HTERT RPE-1 (cell line): Measurements from ENCODE around the gene KDM6B.

ENCODE experiments used
- in situ Hi-C: fragments of 300-500 bp; cut with MboI; formaldehyde crosslinking; loops from 4 replicates; pipeline ENCODE4 v1.14.3; 2020; ENCODE audit warnings: low sequenced_read_pairs

KDM6B gene

DNA sequence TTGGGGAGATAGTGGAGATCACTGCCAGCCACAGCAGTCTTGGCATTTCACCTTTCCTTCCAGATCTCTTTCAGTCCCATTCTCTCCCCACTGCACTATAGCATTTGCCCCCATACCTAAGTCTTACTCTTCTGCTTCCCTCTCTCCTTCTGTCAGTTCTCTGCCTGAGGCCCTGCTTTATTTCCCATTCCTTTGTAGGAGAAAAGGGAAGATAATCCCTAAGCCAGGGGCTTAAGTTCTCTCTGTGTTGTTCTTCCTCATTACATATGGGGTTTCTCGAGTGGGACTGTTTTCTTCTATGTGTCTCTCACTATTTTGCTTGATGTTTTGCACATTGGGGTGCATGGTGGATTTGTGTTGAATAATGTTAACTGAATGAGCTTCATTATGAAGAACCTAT, 6.4 kb downstream of the KDM6B start:
- in situ Hi-C loops, result no loop called here

DNA sequence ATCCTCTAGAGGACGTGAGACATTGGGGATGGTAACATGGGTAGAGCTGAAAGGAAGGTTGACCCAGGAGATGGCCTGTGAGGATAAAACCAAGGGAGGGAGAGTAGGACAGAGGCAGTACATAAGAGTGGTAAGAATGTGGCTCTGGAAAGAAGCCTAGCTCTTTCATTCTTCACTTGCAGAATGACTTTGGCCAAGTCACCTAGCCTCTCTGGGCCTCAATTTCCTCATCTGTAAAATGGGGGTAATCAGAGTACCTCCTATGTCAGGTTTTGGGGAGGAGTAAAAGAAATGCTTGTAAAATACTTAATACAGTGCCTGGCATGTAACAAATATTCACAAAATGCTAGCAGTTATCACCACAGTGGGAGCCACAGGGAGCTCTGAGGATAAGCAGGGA, 6.9 kb downstream of the KDM6B start:
- in situ Hi-C loops, result no loop called here

DNA sequence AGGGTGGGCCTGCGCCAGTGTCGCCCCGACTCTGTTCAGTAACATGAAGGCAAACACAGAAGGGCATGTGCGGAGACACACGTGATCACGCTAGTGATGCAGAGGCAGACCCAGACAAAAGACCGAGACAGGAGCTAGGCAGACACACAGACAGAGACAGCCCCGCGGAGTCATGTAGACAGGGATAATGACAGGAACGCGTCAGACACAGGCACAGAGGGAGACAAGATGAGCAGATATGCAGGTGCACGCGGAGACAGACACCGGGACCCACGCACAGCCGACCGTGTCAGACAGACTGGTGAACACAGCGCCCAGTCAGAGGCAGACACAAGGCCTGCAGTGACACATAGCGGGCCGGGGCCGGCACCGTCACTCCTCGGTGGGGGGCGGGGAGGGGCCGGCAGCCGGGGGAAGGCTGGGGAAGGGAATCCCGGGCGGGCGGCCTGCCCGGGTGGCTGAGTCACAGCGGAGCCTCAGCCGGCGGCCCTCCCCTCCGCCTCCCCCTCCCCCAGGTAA, 7.4 kb downstream of the KDM6B start:
- in situ Hi-C loops, result no loop called here

DNA sequence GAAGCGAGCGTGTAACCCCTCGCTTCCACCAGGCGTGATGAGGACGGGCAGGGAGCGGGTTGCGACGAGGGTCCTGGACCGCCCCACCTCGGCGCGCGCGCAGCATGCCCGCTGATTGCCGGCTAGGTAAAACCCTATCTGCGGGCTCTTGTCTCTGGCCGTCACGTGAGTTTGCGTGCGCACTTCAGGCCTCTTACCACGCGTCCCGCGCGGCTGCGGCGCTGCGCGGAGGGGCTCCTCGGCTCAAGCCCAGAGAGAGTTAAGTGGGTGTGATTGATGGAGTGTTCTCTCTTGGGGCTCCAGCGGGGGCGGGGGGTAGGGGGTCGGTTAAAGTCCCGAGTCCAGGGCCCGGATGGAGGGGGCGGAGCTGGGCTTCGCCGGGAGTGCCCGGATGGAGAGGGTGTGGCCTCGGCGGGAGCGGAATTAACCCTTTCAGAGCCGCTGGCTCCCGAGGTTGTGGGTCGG, 7.9 kb downstream of the KDM6B start:
- in situ Hi-C loops, result no loop called here

DNA sequence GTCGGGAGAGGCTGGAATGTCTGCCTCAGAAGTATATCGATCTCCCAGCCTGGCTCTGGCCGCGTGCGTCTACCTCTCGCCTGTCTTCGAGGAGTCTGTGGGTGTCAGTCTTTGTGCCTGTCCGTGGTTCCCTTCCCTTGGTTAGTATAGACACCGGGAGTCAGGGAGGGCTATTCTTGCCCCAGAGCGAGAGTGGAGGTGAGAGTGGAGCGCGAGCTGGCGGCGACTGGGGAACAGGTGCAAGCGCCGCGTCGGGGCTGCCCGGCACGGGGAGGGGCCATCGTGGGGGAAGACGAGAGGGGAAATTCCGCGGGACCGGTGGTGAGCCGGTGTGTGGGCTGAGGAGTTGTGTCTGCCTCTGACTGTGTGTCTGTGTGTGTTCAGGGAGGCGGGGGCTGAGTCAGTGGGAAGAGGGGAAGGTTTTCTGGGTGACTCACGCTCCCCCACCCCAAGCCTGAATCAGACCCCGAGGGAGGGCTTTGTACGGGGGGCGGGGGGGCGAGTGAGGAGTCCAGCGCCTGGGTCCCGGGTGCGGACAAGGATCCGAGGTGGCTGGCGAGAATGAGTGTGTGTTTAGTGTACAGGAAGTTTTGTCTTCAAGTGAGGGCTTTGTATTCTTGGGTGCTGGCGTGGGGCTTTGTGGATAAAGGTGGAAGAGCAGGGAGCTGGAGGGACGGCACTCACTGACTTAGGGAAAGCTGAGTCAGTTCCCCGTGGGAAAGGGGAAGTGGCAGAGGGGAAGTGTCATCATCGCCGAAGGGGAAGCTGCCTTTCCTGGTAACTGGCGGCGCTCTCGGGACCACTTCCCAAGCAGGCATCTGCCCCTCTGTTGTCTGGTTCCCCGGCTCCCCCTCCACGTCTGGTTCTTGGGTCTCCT, 8.6 kb downstream of the KDM6B start:
- in situ Hi-C loops, result no loop called here

DNA sequence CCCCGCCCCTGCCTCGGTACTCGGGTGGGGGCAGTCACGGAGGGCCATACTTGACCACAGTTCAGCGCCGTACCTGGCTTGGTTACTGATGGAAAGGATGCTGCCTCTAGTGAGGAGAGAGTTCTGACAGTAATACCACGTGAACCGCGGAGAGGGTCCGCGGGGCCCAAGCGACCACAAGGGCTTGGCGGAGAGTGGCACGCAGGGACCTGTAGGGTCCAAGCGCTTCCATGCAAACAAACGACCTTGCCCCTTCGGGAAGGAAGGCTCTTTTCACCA, 9.2 kb downstream of the KDM6B start:
- in situ Hi-C loops, result no loop called here

DNA sequence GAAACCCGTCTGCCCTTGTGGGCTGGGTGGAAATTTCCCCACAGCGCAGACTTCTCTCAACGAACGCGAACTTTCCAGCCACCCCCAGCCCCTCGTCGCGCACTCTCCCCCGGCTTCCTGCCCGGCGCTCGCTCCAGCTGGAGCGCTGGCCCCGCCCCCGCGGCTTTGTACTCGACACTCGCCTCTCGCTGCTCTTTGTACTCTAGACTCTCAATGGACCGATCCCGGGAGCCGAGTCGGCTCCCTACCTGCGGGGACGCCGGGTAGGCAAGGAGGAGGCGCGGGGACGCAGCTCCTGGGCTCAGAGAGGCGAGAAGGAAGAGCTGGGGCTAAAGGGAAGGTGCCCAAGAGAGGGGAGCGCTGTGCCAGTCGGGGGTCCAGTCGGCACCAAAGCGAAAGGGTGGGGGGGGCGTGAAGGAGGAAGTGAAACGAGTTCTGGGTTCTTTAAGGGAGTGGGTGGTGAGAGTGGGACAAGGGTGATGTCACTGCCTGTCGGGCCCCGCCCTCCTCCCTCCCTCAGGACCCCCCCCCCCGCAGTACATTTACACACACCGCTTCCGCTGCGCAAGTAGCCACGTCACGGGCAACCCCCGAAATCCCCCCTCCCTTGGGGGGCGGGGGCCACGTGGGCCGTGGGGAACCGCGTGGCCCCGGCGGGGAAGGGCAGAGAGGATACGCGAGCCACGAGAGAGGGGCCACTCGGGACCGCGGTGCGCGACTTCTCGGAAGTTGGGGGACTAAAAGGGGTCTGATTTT, 9.7 kb downstream of the KDM6B start:
- in situ Hi-C loops, result no loop called here

DNA sequence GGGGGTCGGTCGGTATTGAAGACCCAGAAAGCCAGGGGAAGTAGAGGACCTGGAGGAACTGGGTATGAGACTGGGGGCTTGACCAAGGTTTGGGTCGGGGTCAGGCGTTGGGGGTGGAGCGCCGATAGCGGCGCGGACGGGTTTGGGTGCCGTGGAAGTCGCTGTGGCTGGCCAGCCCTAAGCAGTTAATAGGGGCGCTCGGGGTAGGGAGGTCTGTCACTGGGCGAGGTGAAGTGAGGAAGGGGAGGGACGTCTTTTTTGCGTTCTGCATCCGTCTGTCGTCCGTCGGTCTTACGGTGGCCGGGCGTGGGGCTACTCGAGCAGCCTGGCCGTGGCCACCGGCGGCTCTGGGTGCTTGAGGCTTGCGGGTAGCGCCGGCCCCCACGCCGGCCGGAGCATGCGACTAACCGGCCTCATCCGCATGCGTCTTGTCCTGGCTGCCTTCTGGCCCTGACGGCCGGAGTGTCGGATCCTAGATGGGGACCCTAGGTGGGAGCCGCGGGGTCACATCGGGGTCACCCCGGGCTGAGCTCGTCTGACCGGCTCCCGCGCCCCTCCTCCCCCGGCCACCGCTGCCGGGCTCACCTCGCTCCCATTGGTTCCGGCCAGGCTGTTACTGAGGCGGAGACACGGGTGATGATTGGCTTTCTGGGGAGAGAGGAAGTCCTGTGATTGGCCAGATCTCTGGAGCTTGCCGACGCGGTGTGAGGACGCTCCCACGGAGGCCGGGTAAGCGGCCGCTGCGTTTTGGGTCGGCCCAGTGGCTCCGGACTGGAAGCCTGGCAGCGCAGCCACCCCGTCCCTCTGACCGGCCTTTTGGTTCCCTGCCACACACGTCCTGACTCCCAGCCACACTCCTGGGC, 10.5 kb downstream of the KDM6B start:
- in situ Hi-C loops, result no loop called here

DNA sequence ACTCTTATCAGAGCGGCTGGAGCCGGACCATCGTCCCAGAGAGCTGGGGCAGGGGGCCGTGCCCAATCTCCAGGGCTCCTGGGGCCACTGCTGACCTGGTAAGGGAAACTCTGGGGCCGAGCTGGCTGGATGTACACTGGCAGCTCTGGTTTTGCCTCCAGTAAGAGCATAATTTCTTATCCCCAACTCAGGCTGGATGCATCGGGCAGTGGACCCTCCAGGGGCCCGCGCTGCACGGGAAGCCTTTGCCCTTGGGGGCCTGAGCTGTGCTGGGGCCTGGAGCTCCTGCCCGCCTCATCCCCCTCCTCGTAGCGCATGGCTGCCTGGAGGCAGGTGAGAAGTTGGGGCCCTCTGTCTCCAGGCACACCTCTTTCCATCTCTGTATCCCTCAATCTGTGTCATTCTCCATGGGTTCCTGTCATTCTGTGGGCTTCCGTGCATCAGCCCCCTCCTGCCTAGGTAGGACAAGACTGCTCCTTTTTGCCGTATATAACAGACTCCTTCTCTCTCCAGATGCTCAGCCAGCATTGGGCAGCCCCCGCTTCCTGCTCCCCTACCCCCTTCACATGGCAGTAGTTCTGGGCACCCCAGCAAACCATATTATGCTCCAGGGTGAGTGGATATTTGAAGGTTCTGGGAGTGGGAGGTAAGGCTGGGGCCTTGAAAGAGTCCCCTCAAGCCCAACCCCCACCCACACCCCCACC, 11.5 kb downstream of the KDM6B start:
- in situ Hi-C loops, result no loop called here

DNA sequence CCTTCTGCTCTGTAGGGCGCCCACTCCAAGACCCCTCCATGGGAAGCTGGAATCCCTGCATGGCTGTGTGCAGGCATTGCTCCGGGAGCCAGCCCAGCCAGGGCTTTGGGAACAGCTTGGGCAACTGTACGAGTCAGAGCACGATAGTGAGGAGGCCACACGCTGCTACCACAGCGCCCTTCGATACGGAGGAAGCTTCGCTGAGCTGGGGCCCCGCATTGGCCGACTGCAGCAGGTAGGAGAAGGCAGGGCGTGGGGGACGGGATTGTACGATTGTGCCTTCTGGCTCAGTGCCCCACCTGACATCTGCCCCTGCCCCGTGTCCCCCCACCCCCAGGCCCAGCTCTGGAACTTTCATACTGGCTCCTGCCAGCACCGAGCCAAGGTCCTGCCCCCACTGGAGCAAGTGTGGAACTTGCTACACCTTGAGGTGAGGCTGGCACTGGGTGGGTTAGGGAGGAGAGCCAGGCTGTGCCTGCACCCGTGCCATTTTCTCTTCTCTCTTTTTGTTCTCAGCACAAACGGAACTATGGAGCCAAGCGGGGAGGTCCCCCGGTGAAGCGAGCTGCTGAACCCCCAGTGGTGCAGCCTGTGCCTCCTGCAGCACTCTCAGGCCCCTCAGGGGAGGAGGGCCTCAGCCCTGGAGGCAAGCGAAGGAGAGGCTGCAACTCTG, 12.2 kb downstream of the KDM6B start:
- in situ Hi-C loops, result no loop called here

DNA sequence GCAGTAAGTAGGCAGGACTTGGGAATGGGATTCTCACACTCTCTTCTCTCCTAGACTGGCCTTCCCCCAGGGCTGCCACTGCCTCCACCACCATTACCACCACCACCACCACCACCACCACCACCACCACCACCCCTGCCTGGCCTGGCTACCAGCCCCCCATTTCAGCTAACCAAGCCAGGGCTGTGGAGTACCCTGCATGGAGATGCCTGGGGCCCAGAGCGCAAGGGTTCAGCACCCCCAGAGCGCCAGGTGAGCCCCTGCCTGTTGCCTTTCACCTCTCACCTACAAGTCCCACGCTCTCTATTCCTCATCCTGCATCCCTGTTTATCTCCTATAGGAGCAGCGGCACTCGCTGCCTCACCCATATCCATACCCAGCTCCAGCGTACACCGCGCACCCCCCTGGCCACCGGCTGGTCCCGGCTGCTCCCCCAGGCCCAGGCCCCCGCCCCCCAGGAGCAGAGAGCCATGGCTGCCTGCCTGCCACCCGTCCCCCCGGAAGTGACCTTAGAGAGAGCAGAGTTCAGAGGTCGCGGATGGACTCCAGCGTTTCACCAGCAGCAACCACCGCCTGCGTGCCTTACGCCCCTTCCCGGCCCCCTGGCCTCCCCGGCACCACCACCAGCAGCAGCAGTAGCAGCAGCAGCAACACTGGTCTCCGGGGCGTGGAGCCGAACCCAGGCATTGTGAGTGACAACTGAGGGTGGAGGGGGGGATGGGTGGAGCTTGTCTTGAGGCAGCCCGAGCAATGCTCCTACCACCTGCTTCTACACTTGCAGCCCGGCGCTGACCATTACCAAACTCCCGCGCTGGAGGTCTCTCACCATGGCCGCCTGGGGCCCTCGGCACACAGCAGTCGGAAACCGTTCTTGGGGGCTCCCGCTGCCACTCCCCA, 13.0 kb downstream of the KDM6B start:
- in situ Hi-C loops, result no loop called here

DNA sequence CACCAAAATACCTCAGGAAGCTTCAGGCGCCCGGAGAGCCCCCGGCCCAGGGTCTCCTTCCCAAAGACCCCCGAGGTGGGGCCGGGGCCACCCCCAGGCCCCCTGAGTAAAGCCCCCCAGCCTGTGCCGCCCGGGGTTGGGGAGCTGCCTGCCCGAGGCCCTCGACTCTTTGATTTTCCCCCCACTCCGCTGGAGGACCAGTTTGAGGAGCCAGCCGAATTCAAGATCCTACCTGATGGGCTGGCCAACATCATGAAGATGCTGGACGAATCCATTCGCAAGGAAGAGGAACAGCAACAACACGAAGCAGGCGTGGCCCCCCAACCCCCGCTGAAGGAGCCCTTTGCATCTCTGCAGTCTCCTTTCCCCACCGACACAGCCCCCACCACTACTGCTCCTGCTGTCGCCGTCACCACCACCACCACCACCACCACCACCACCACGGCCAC, 14.1 kb downstream of the KDM6B start:
- in situ Hi-C loops, result no loop called here

DNA sequence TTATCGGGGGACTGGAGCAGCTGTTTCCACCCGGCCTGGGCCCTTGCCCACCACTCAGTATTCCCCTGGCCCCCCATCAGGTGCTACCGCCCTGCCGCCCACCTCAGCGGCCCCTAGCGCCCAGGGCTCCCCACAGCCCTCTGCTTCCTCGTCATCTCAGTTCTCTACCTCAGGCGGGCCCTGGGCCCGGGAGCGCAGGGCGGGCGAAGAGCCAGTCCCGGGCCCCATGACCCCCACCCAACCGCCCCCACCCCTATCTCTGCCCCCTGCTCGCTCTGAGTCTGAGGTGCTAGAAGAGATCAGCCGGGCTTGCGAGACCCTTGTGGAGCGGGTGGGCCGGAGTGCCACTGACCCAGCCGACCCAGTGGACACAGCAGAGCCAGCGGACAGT, 14.7 kb downstream of the KDM6B start:
- in situ Hi-C loops, result no loop called here

DNA sequence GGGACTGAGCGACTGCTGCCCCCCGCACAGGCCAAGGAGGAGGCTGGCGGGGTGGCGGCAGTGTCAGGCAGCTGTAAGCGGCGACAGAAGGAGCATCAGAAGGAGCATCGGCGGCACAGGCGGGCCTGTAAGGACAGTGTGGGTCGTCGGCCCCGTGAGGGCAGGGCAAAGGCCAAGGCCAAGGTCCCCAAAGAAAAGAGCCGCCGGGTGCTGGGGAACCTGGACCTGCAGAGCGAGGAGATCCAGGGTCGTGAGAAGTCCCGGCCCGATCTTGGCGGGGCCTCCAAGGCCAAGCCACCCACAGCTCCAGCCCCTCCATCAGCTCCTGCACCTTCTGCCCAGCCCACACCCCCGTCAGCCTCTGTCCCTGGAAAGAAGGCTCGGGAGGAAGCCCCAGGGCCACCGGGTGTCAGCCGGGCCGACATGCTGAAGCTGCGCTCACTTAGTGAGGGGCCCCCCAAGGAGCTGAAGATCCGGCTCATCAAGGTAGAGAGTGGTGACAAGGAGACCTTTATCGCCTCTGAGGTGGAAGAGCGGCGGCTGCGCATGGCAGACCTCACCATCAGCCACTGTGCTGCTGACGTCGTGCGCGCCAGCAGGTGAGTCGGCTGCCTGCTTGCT, 15.2 kb downstream of the KDM6B start:
- in situ Hi-C loops, result no loop called here

DNA sequence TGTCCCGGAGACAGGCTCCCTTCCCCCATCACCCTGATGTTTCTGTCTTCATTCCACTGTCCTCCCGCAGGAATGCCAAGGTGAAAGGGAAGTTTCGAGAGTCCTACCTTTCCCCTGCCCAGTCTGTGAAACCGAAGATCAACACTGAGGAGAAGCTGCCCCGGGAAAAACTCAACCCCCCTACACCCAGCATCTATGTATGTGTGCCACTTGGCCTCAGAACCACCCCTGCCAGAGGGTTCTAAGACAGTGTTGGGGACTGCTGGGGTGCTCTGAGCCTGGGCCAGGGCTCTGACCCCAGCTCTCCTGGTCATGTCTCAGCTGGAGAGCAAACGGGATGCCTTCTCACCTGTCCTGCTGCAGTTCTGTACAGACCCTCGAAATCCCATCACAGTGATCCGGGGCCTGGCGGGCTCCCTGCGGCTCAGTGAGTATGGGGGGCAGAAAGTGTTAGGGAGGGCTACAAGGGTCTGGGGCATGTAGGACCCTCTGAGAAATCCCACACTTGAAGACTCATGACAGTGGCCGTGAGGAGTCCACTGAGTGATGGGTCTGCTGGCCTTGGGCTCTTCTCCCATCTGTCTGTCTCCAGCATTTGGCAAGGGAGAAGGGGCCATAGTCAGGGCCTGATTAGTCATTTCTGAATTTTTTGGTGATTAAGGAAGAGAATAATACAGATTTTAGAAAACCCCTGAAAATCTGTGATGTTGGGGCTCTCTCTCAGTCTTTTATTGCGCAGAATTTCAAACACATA, 15.9 kb downstream of the KDM6B start:
- in situ Hi-C loops, result no loop called here

DNA sequence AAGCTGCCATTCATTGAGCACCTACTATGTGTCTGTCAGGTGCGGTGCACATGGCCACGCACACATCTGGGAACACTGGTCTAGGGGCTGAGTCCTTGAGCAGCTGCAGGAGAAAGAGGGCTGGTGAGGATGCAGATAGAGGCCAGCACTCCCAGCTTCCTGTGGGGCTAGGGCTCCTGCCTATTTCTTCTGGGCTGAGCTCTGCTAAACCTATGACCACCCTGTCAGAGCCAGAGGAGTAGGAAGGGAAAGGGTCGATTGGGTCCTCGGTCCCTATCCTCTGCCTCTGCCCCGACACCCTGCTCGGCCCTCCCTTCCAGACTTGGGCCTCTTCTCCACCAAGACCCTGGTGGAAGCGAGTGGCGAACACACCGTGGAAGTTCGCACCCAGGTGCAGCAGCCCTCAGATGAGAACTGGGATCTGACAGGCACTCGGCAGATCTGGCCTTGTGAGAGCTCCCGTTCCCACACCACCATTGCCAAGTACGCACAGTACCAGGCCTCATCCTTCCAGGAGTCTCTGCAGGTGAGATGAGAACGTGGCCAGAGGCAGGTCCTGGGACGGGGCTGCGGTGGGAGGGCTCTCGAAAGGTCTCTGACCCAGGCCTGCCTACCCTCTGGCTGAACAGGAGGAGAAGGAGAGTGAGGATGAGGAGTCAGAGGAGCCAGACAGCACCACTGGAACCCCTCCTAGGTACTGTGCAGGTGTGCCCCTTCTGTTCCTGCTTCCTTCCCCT, 16.9 kb downstream of the KDM6B start:
- in situ Hi-C loops, result no loop called here
